ENCODE results near the gene AATF.

AATF gene

GRCh38 chr17:37048811-37049210 lies 100.1 kb downstream of the AATF start:
- Histone ChIP-seq H3K4me3 (replicated peaks; ENCODE audit: insufficient read depth, low read length) (no peak overlapping the region), H3K27ac (replicated peaks) (no peak overlapping the region), H3K27me3 (ENCODE audit: insufficient read depth, poor library complexity, severe bottlenecking) (no peaks in the 10 kb centered on the region)
- DNase-seq (ENCODE audit: low read depth in 1 of 2, low spot score in 1 of 2): no peak
- TF ChIP-seq SPI1 (IDR thresholded peaks at IDR 0.05; ENCODE audit: borderline replicate concordance, low read depth) (no peak), CTCF (IDR thresholded peaks at IDR 0.05; ENCODE audit: insufficient read depth, low read length) (no peak), GABPA (IDR thresholded peaks at IDR 0.05; ENCODE audit: low read depth) (no peak), REST (IDR thresholded peaks at IDR 0.05; ENCODE audit: insufficient replicate concordance, low read depth) (no peak), POLR2AphosphoS5 (IDR thresholded peaks at IDR 0.05; ENCODE audit: low read depth) (no peak)

GRCh38 chr17:37050920-37051319 lies 102.2 kb downstream of the AATF start:
- no peak for TF ChIP-seq POLR2AphosphoS5 (IDR thresholded peaks at IDR 0.05; ENCODE audit: low read depth)
- TF ChIP-seq GABPA (IDR thresholded peaks at IDR 0.05; ENCODE audit: low read depth): no peak
- TF ChIP-seq CTCF (IDR thresholded peaks at IDR 0.05; ENCODE audit: insufficient read depth, low read length): no peak
- H3K27me3 ChIP-seq (ENCODE audit: insufficient read depth, poor library complexity, severe bottlenecking): no peaks in the 10 kb centered on the region
- H3K4me3 ChIP-seq (replicated peaks; ENCODE audit: insufficient read depth, low read length): no peak overlapping the region
- no peak for DNase-seq (ENCODE audit: low read depth in 1 of 2, low spot score in 1 of 2)
- no peak overlapping the region for H3K27ac ChIP-seq (replicated peaks)

GRCh38 chr17:37051381-37051780 lies 102.6 kb downstream of the AATF start:
- Histone ChIP-seq H3K4me3 (replicated peaks; ENCODE audit: insufficient read depth, low read length) (no peak overlapping the region), H3K27ac (replicated peaks) (no peak overlapping the region), H3K27me3 (ENCODE audit: insufficient read depth, poor library complexity, severe bottlenecking) (no peaks in the 10 kb centered on the region)
- TF ChIP-seq GABPA (IDR thresholded peaks at IDR 0.05; ENCODE audit: low read depth) (no peak), REST (IDR thresholded peaks at IDR 0.05; ENCODE audit: insufficient replicate concordance, low read depth) (no peak), CTCF (IDR thresholded peaks at IDR 0.05; ENCODE audit: insufficient read depth, low read length) (no peak), SPI1 (IDR thresholded peaks at IDR 0.05; ENCODE audit: borderline replicate concordance, low read depth) (no peak), POLR2AphosphoS5 (IDR thresholded peaks at IDR 0.05; ENCODE audit: low read depth) (no peak)
- no peak for DNase-seq (ENCODE audit: low read depth in 1 of 2, low spot score in 1 of 2)

GRCh38 chr17:37051833-37052232 lies 103.1 kb downstream of the AATF start:
- H3K27me3 ChIP-seq (ENCODE audit: insufficient read depth, poor library complexity, severe bottlenecking): no peaks in the 10 kb centered on the region
- no peak overlapping the region for H3K27ac ChIP-seq (replicated peaks)
- DNase-seq (ENCODE audit: low read depth in 1 of 2, low spot score in 1 of 2): no peak
- H3K4me3 ChIP-seq (replicated peaks; ENCODE audit: insufficient read depth, low read length): no peak overlapping the region
- TF ChIP-seq CTCF (IDR thresholded peaks at IDR 0.05; ENCODE audit: insufficient read depth, low read length) (no peak), SPI1 (IDR thresholded peaks at IDR 0.05; ENCODE audit: borderline replicate concordance, low read depth) (no peak), GABPA (IDR thresholded peaks at IDR 0.05; ENCODE audit: low read depth) (no peak), POLR2AphosphoS5 (IDR thresholded peaks at IDR 0.05; ENCODE audit: low read depth) (no peak), REST (IDR thresholded peaks at IDR 0.05; ENCODE audit: insufficient replicate concordance, low read depth) (no peak)

Measured in HL-60 (cell line).